ENCODE measurements around the gene TBX4. TPM values are rescaled to one million over a fixed set of nuclear protein-coding genes. Genes with fewer than 3 reads are reported as not detected.

Gene TBX4
- total and polyA plus RNA-seq, 4 donors: not detected

DNA sequence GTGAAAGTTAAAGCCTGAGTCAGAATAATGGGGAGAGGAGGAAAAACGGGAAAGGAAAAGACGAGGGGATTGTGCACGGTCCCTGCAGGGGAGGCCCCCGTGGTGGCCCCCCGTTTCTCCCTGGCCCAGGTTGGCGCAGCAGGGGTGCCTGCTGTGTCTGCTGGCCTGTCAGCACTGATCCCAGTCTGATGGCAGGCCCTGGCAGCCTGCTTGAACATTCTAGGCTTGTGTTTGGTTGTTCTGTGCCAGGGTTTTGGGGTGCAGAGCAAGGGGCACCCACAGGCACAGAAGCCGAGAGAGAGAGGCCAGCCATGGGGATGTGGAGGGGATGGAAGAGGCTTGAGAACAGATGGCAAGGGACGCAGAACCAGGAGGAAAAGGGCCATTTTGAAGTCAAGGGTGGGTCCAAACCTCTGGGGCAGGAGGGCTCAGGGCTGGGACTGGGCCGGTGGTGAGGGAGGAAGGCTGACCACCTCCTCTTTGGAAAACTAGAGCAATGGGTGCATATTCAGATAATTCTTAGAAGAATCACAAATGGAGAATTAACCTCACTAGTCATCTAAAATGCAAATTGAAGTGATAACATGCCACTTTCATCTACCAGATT lies 35.9 kb downstream of the TBX4 start:
- H3K4me1 ChIP-seq (ENCODE audit: control insufficient read depth in 4 of 4, insufficient read depth in 4 of 4, low read length in 3 of 4): peaks cover 1 to 8% (median 6%) of the 10 kb centered on the region in 4 donors
- H3K27ac ChIP-seq (ENCODE audit: low read depth in 1 of 2, low read length in 2 of 2): no peak overlapping the region
- no peak overlapping the region for H3K9ac ChIP-seq (ENCODE audit: low read depth in 1 of 2, low read length in 2 of 2)
- H3K9me3 ChIP-seq (ENCODE audit: control insufficient read depth in 4 of 4, low read length in 3 of 4): no peaks in the 10 kb centered on the region
- 94% methylated on average over 9 of the region's 9 CpGs for WGBS
- no peak for DNase-seq (ENCODE audit: low spot score)
- H3K36me3 ChIP-seq (ENCODE audit: control insufficient read depth in 4 of 4, insufficient read depth in 3 of 4, low read depth in 1 of 4, low read length in 3 of 4): no peaks in the 10 kb centered on the region
- TF ChIP-seq HNF4G (IDR thresholded peaks at IDR 0.05): no peak
- TF ChIP-seq HNF4A (conservative IDR thresholded peaks at IDR 0.05): no peak
- no peak for TF ChIP-seq FOXA2 (IDR thresholded peaks at IDR 0.05)
- no peak for TF ChIP-seq REST (IDR thresholded peaks at IDR 0.05)
- no peak for TF ChIP-seq ATF3 (IDR thresholded peaks at IDR 0.05)
- TF ChIP-seq GABPA (IDR thresholded peaks at IDR 0.05 in 1 of 2, conservative IDR thresholded peaks at IDR 0.05 in 1 of 2): no peak
- no peak for TF ChIP-seq RXRA (IDR thresholded peaks at IDR 0.05)
- no peak for TF ChIP-seq YY1 (IDR thresholded peaks at IDR 0.05)
- TF ChIP-seq FOXA1 (IDR thresholded peaks at IDR 0.05): no peak
- TF ChIP-seq JUND (IDR thresholded peaks at IDR 0.05): no peak
- TF ChIP-seq, protein P1, sequence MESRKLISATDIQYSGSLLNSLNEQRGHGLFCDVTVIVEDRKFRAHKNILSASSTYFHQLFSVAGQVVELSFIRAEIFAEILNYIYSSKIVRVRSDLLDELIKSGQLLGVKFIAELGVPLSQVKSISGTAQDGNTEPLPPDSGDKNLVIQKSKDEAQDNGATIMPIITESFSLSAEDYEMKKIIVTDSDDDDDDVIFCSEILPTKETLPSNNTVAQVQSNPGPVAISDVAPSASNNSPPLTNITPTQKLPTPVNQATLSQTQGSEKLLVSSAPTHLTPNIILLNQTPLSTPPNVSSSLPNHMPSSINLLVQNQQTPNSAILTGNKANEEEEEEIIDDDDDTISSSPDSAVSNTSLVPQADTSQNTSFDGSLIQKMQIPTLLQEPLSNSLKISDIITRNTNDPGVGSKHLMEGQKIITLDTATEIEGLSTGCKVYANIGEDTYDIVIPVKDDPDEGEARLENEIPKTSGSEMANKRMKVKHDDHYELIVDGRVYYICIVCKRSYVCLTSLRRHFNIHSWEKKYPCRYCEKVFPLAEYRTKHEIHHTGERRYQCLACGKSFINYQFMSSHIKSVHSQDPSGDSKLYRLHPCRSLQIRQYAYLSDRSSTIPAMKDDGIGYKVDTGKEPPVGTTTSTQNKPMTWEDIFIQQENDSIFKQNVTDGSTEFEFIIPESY (IDR thresholded peaks at IDR 0.05): no peak
- TF ChIP-seq, protein P2, sequence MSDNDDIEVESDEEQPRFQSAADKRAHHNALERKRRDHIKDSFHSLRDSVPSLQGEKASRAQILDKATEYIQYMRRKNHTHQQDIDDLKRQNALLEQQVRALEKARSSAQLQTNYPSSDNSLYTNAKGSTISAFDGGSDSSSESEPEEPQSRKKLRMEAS (IDR thresholded peaks at IDR 0.05): no peak
- no peak for TF ChIP-seq EGR1 (IDR thresholded peaks at IDR 0.05; ENCODE audit: low read depth in 2 of 2)
- TF ChIP-seq TAF1 (conservative IDR thresholded peaks at IDR 0.05): no peak
- TF ChIP-seq NR2F2 (IDR thresholded peaks at IDR 0.05): no peak
- no peak for TF ChIP-seq SP1 (IDR thresholded peaks at IDR 0.05)
- TF ChIP-seq, protein P3, sequence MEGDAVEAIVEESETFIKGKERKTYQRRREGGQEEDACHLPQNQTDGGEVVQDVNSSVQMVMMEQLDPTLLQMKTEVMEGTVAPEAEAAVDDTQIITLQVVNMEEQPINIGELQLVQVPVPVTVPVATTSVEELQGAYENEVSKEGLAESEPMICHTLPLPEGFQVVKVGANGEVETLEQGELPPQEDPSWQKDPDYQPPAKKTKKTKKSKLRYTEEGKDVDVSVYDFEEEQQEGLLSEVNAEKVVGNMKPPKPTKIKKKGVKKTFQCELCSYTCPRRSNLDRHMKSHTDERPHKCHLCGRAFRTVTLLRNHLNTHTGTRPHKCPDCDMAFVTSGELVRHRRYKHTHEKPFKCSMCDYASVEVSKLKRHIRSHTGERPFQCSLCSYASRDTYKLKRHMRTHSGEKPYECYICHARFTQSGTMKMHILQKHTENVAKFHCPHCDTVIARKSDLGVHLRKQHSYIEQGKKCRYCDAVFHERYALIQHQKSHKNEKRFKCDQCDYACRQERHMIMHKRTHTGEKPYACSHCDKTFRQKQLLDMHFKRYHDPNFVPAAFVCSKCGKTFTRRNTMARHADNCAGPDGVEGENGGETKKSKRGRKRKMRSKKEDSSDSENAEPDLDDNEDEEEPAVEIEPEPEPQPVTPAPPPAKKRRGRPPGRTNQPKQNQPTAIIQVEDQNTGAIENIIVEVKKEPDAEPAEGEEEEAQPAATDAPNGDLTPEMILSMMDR (IDR thresholded peaks at IDR 0.05; ENCODE audit: low read depth, low read length, missing input control): no peak
- H3K4me3 ChIP-seq (ENCODE audit: low read depth in 1 of 3, low read length in 3 of 3): no peak overlapping the region
- no peaks in the 10 kb centered on the region for H3K27me3 ChIP-seq (ENCODE audit: control insufficient read depth in 4 of 4, insufficient read depth in 4 of 4, low read length in 3 of 4)

Data from liver (tissue), 9 donors.